HepG2 (cell line): ENCODE data around the gene ITIH2. TPM values are rescaled to one million over a fixed set of nuclear protein-coding genes. Genes with fewer than 3 reads are reported as not detected.
A peak's percentile ranks its signal among the peaks of the same experiment; 100 is the strongest.

Experiments used
- AHR ChIP-seq: IDR thresholded peaks from 2 replicates; pipeline ENCODE4 v1.6.1; 2018; ENCODE audit warnings: missing genetic modification reagents, missing compliant biosample characterization
- ARID4A ChIP-seq: sonication (generic); formaldehyde crosslinking; IDR thresholded peaks from 2 replicates; pipeline ENCODE4 v1.5.0; 2020; ENCODE audit warnings: mild to moderate bottlenecking, missing genetic modification reagents, borderline replicate concordance
- BRD4 ChIP-seq: sonication (generic); formaldehyde crosslinking; IDR thresholded peaks from 2 replicates; pipeline ENCODE4 v1.4.0; 2020; ENCODE audit warnings: missing genetic modification reagents
- BRF2 ChIP-seq: sonication (generic); formaldehyde crosslinking; IDR thresholded peaks from 2 replicates; pipeline ENCODE4 v1.8.1; 2022; ENCODE audit warnings: mild to moderate bottlenecking, missing genetic modification reagents
- GFI1 ChIP-seq: sonication (generic); formaldehyde crosslinking; IDR thresholded peaks from 2 replicates; pipeline ENCODE4 v1.5.0; 2020; ENCODE audit warnings: missing genetic modification reagents, mild to moderate bottlenecking, borderline replicate concordance
- MED13 ChIP-seq: sonication (generic); formaldehyde crosslinking; IDR thresholded peaks from 2 replicates; pipeline ENCODE4 v1.5.0; 2020; ENCODE audit warnings: missing genetic modification reagents
- MYC ChIP-seq: sonication (generic); formaldehyde crosslinking; IDR thresholded peaks from 2 replicates; pipeline ENCODE4 v1.9.0; 2021; ENCODE audit warnings: missing genetic modification reagents, borderline replicate concordance
- NFKBIZ ChIP-seq: IDR thresholded peaks from 2 replicates; pipeline ENCODE4 v1.6.1; 2018; ENCODE audit warnings: missing genetic modification reagents, missing compliant biosample characterization
- NONO ChIP-seq, 2 experiments: fragments of 450-650 bp in 1 of 2; sonication (generic) in 1 of 2; formaldehyde crosslinking in 1 of 2; IDR thresholded peaks in 1 of 2; conservative IDR thresholded peaks in 1 of 2; 2 replicates each; pipeline versions ENCODE4 v1.6.1 to v1.8.0; 2017 to 2022; ENCODE audit warnings: mild to moderate bottlenecking in 1 of 2, missing genetic modification reagents in 1 of 2, moderate library complexity in 1 of 2
- NR1H2 ChIP-seq: sonication (generic); formaldehyde crosslinking; IDR thresholded peaks from 2 replicates; pipeline ENCODE4 v1.8.1; 2022; ENCODE audit warnings: low read depth, missing genetic modification reagents, borderline replicate concordance
- SP5 ChIP-seq: IDR thresholded peaks from 2 replicates; pipeline ENCODE4 v1.6.1; 2016; ENCODE audit warnings: low read depth, borderline replicate concordance
- TOPORS ChIP-seq: sonication (generic); formaldehyde crosslinking; IDR thresholded peaks from 2 replicates; pipeline ENCODE4 v1.8.0; 2023; ENCODE audit warnings: mild to moderate bottlenecking, missing genetic modification reagents
- ZBTB34 ChIP-seq: sonication (generic); formaldehyde crosslinking; IDR thresholded peaks from 2 replicates; pipeline ENCODE4 v1.8.0; 2022; ENCODE audit warnings: mild to moderate bottlenecking, missing genetic modification reagents
- ZNF34 ChIP-seq: sonication (generic); formaldehyde crosslinking; IDR thresholded peaks from 2 replicates; pipeline ENCODE4 v1.4.0; 2020; ENCODE audit warnings: mild to moderate bottlenecking, missing genetic modification reagents, borderline replicate concordance
- ZNF451 ChIP-seq: sonication (generic); formaldehyde crosslinking; IDR thresholded peaks from 2 replicates; pipeline ENCODE4 v1.5.0; 2020; ENCODE audit warnings: mild to moderate bottlenecking, missing genetic modification reagents
- ZNF691 ChIP-seq: sonication (generic); formaldehyde crosslinking; IDR thresholded peaks from 2 replicates; pipeline ENCODE4 v1.4.0; 2020; ENCODE audit warnings: missing genetic modification reagents, low read depth, mild to moderate bottlenecking, borderline replicate concordance
- ZNF724P ChIP-seq: sonication (generic); formaldehyde crosslinking; IDR thresholded peaks from 2 replicates; pipeline ENCODE4 v1.8.0; 2022; ENCODE audit warnings: missing genetic modification reagents, borderline replicate concordance
- polyA plus RNA-seq, 8 experiments: library from polyadenylated mRNA; depleted of rRNA in 3 of 8; stranded (reverse) in 7 of 8; unstranded in 1 of 8; fragments of >200 nt; fragmentation: Illumina TruSeq in 4 of 8; extraction: Trizol in 4 of 8; gene quantifications; 2 replicates each; pipeline versions ENCODE4 v1.2.1 to v1.2.3, GENCODE V29; 2011 to 2016; ENCODE audit warnings: low read depth in 4 of 8, missing spikeins in 1 of 8, mixed read lengths in 1 of 8; ENCODE audit not compliant: insufficient read depth in 1 of 8
- total RNA-seq, 5 experiments: library from RNA; depleted of rRNA; stranded (reverse); fragments of >200 nt; fragmentation: Illumina TruSeq; extraction: Trizol; gene quantifications; 2 replicates each; pipeline ENCODE4 v1.2.3, GENCODE V29; 2016; ENCODE audit warnings: low read depth in 1 of 5

Gene ITIH2
- total and polyA plus RNA-seq, 2 of the 13 experiments (the other 11 are each of a cell fraction or from before 2014, with no cell fraction given): 1,197 to 1,427 TPM

- TF ChIP-seq ZBTB34 (CRISPR knock-in tag) (peak; percentile 41; the same call in 1 of the 2 replicates), MYC (CRISPR knock-in tag) (peak; percentile 58; the same call in 1 of the 2 replicates), ARID4A (CRISPR knock-in tag) (no peak; the same call in 1 of the 2 replicates), AHR (CRISPR knock-in tag) (no peak), TOPORS (0 out of 2 replicates have a peak, but pooled peaks have one; percentile 24), ZNF451 (no peak), ZNF34 (CRISPR knock-in tag) (peak; percentile 33; the same call in 1 of the 2 replicates), ZNF724P (CRISPR knock-in tag) (no peak), SP5 (CRISPR knock-in tag) (peak; percentile 100), ZNF691 (CRISPR knock-in tag) (no peak), MED13 (CRISPR knock-in tag) (peak; percentile 62; the same call in 1 of the 2 replicates), BRF2 (CRISPR knock-in tag) (0 out of 2 replicates have a peak, but pooled peaks have one; percentile 29), BRD4 (no peak), NR1H2 (no peak), GFI1 (CRISPR knock-in tag) (peak; percentile 86), NONO (IDR thresholded peaks at IDR 0.05) (no peak), NONO (CRISPR knock-in tag; conservative IDR thresholded peaks at IDR 0.05) (peak; percentile 77), NFKBIZ (CRISPR knock-in tag) (peak; percentile 91)
Measured at GRCh38 chr10:7686351-7687171, 16.6 kb upstream of the ITIH2 start (continued).
